Liver (tissue), 3 donors: ENCODE results near the gene COX7A2.

Experiments used
- CTCF ChIP-seq: fragments of 150-350 bp; IDR thresholded peaks from 2 replicates; pipeline ENCODE4 v1.5.1; 2017; ENCODE audit warnings: improper control_type of control experiment, low read depth, low read length; ENCODE audit not compliant: missing input control
- EGR1 ChIP-seq, 2 donors: IDR thresholded peaks; 2 replicates each; pipeline ENCODE4 v1.6.1; 2016 to 2018; ENCODE audit warnings: antibody characterized with exemption in 2 of 2, low read depth in 2 of 2
- FOXA1 ChIP-seq: IDR thresholded peaks from 2 replicates; pipeline ENCODE4 v1.6.1; 2016; ENCODE audit warnings: antibody characterized with exemption
- MAX ChIP-seq: IDR thresholded peaks from 2 replicates; pipeline ENCODE4 v1.6.1; 2016; ENCODE audit warnings: antibody characterized with exemption
- NR2F2 ChIP-seq: IDR thresholded peaks from 2 replicates; pipeline ENCODE4 v1.6.1; 2016; ENCODE audit warnings: antibody characterized with exemption
- RAD21 ChIP-seq, 2 donors: IDR thresholded peaks; 2 replicates each; pipeline ENCODE4 v1.6.1; 2016; ENCODE audit warnings: antibody characterized with exemption in 2 of 2, mild to moderate bottlenecking in 2 of 2
- TAF1 ChIP-seq: conservative IDR thresholded peaks from 2 replicates; pipeline ENCODE4 v1.6.1; 2016; ENCODE audit warnings: antibody characterized with exemption, mild to moderate bottlenecking
- YY1 ChIP-seq: IDR thresholded peaks from 2 replicates; pipeline ENCODE4 v1.6.1; 2016; ENCODE audit warnings: antibody characterized with exemption, mild to moderate bottlenecking
- donor health status: healthy.
- donor health status: healthy.

- TF ChIP-seq CTCF (no peak), TAF1 (no peak), EGR1 (IDR thresholded peaks at IDR 0.05; ENCODE audit: low read depth in 2 of 2) (no peak), NR2F2 (no peak), MAX (no peak), FOXA1 (no peak), YY1 (no peak), RAD21 (IDR thresholded peaks at IDR 0.05) (no peak)
These were observed 30.5 kb downstream of the COX7A2 start for GRCh38 chr6:75213112-75213511.
